ENCODE results near the gene TATDN2.
A peak's percentile ranks its signal among the peaks of the same experiment; 100 is the strongest.

TATDN2 gene

DNA sequence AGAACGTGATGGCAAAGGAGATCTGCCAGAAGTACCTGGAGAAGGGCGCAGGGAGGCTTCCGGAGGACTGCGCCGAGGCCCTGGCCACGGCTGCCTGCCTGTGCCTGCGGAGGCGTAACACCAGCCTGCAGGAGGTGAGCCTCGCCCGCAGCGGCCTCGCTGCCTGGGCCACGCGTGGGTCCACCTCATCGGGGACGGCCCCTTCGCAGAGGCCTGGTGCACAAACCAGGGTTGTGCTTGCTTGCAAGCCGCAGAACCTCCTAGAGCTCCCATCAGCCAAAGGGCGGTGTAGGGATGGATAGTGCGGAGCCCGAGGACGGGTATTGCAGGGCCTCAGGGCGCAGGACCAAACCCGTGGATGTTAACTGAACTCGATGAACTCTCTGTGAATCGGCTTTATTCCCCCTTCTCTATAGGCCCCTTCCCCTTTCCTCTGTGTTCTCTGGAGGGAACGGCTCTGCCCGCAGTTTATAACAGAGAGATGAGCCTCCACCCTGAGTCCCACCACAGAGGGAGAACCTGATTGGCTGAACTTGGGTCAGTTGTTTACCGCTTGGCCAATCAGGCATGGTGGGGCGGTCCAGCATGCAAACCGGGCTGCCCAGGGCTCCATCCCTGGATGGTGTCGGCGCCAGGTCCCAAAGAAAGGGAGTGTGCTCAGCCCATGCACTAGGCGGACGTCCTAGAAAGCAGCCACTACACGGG lies 13.6 kb upstream of the TATDN2 start:
- DNase-seq (ENCODE audit: insufficient read length, low spot score) (no peak), FAIRE-seq (no peak)

DNA sequence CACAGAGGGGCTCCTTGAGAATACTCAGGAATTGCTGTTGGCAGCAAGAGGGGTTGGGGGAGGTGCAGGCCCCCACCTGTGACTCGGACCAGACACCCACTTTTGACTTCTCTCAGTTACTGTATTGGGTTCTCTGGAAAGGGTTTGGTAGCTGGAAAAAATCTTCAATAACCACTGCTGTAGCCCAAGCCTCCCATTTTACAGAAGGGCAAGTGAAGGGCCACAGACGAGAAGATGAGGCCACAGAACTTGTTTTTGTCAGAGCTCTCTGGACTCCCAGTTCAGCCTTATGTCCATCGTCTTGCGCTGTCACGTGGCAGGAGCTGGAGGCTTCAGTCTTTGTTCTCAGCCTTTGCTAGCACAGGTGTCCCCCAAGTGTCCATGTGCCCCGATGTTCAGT lies 12.7 kb upstream of the TATDN2 start:
- DNase-seq (ENCODE audit: insufficient read length, low spot score) = no peak
- no peak for FAIRE-seq

GRCh38 chr3:10238345-10239183 lies 9.7 kb upstream of the TATDN2 start:
- DNase-seq (ENCODE audit: insufficient read length, low spot score) = no peak
- FAIRE-seq = no peak

GRCh38 chr3:10240799-10241198 lies 7.5 kb upstream of the TATDN2 start:
- no peak for FAIRE-seq
- DNase-seq (ENCODE audit: insufficient read length, low spot score) = no peak

GRCh38 chr3:10242182-10243065 lies 5.8 kb upstream of the TATDN2 start:
- DNase-seq (ENCODE audit: insufficient read length, low spot score) (no peak), FAIRE-seq (no peak)

GRCh38 chr3:10244009-10244408 lies 4.2 kb upstream of the TATDN2 start:
- DNase-seq (ENCODE audit: insufficient read length, low spot score) = no peak
- FAIRE-seq = no peak

GRCh38 chr3:10245081-10245712 lies 3.1 kb upstream of the TATDN2 start:
- FAIRE-seq = no peak
- DNase-seq (ENCODE audit: insufficient read length, low spot score) = no peak

GRCh38 chr3:10247679-10248183 lies 528 bp upstream of the TATDN2 start:
- no peak for FAIRE-seq
- DNase-seq (ENCODE audit: insufficient read length, low spot score) = no peak

- DNase-seq (ENCODE audit: insufficient read length, low spot score) = no peak
- peak; percentile 21 for FAIRE-seq
These were observed 907 bp downstream of the TATDN2 start for GRCh38 chr3:10248984-10249748.

DNA sequence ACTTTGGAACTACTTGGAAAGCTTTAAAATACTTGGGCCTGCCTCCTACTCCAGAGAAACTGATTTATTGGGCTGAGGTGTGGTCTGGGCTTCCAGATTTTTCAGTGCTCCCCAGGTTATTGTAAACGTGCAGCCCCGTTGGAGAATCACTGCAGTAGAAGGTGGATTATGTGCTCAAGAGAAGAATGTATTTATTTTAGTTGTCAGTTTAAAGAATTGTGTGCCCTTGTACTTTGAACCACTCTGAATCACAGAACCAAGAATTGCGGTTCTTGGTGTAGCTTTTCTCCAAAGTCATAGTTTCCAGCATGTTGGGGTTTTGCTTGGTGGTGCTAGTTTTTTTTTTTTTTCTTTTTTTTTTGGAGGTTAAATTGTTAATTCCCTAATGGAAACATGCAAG lies 1.6 kb downstream of the TATDN2 start:
- DNase-seq (ENCODE audit: insufficient read length, low spot score) (no peak), FAIRE-seq (no peak)

- FAIRE-seq (no peak), DNase-seq (ENCODE audit: insufficient read length, low spot score) (no peak)
These were observed 2.7 kb downstream of the TATDN2 start for GRCh38 chr3:10251006-10251405.

- no peak for DNase-seq (ENCODE audit: insufficient read length, low spot score)
- no peak for FAIRE-seq
These were observed 5.5 kb downstream of the TATDN2 start for GRCh38 chr3:10253731-10254130.

GRCh38 chr3:10255835-10256234 lies 7.6 kb downstream of the TATDN2 start:
- FAIRE-seq (no peak), DNase-seq (ENCODE audit: insufficient read length, low spot score) (no peak)

- no peak for FAIRE-seq
These were observed 10.8 kb downstream of the TATDN2 start for GRCh38 chr3:10259036-10259435.

GRCh38 chr3:10259798-10260197 lies 11.5 kb downstream of the TATDN2 start:
- FAIRE-seq (no peak), DNase-seq (ENCODE audit: insufficient read length, low spot score) (no peak)

More at GRCh38 chr3:10259036-10259435, 10.8 kb downstream of the TATDN2 start:
- DNase-seq (ENCODE audit: insufficient read length, low spot score) = no peak

- no peak for FAIRE-seq
- DNase-seq (ENCODE audit: insufficient read length, low spot score) = no peak
These were observed 12.0 kb downstream of the TATDN2 start for GRCh38 chr3:10260211-10260701.

GRCh38 chr3:10262027-10262426 lies 13.8 kb downstream of the TATDN2 start:
- DNase-seq (ENCODE audit: insufficient read length, low spot score) (no peak), FAIRE-seq (no peak)

DNA sequence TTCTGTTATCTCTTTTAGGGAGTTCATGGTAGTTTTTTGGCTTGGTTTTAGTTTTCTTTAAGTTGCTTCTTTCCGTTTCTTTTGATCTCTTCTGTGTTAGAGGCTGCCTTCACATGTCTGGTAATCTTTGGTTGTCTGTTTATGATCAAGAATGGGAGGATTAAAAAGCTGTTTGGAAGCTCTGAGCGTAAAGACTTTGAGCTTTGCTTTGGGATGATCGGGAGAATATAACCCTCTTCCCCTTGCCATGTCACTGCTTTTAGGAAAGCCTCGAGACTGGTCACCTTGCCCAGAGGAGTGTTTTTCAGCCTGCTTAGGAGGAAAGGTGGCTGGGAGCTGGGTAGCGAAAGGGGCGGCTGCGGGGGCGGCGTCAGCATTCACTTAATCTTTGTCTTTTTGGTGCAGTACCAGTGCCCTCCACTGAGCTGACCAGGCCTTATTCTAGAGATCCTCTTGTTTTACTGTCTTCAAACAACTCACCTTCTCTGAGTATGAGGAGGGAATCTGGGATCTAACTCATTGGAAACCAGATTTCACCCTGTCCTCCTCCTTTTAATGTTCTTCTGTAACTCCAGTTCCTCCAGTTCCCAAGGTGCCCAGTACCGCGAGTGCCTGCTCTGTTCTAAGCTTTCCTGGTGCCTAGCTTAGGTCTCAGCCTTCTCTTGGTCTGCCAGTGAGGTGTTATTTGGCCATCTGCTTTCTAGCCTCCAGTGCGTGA lies 15.5 kb downstream of the TATDN2 start:
- no peak for DNase-seq (ENCODE audit: insufficient read length, low spot score)
- FAIRE-seq = no peak

DNA sequence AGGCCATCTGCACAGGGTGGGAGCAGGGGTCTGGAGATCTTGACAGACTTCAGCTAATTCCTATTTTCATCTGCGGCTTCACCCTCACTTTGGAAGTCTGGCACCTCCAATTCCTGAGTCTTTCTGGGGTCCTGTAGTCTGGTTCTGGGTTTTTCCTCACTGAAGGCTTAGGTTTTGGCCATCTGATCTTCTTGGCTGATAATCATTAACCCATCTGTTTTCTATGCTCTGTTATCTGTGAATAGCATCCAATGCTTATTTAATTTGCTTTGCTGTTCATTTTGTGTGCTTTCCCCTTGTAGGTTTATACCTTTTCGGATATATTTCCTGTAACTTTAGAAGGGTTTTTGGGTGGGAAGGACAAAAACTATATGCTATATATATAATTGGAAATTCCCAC lies 17.6 kb downstream of the TATDN2 start:
- no peak for FAIRE-seq
- DNase-seq (ENCODE audit: insufficient read length, low spot score) = no peak

All from GM19239 (cell line).